ENCODE results near the gene CDS2. TPM values are rescaled to one million over a fixed set of nuclear protein-coding genes. Genes with fewer than 3 reads are reported as not detected.

Gene CDS2
- total RNA-seq, 1 experiment from 2014 or later = 26.3 TPM

GRCh38 chr20:5181958-5182357 is 55.1 kb downstream of the CDS2 start:
- Mint-ChIP-seq H3K36me3 (ENCODE audit: insufficient read depth, unreplicated experiment) (peaks cover 36% of the 10 kb centered on the region), H3K27me3 (ENCODE audit: insufficient read depth, unreplicated experiment) (no peaks in the 10 kb centered on the region), H3K4me3 (ENCODE audit: unreplicated experiment) (no peak overlapping the region), H3K4me1 (ENCODE audit: insufficient read depth, unreplicated experiment) (no peaks in the 10 kb centered on the region), H3K27ac (ENCODE audit: low read depth, unreplicated experiment) (no peak overlapping the region), H3K9me3 (ENCODE audit: unreplicated experiment) (no peaks in the 10 kb centered on the region)
- ChIA-PET CTCF (interaction anchor here (0.6 to 6.3 kb wide), 5 partner anchors 10 to 55 kb away, joined by 3 to 65 read pairs (median 7); partner anchors contain the start of gene CDS2), POLR2A (no interaction called here)
- intact Hi-C loops (cut with micrococcal nuclease) = no loop called here
- TF ChIP-seq, protein P1, sequence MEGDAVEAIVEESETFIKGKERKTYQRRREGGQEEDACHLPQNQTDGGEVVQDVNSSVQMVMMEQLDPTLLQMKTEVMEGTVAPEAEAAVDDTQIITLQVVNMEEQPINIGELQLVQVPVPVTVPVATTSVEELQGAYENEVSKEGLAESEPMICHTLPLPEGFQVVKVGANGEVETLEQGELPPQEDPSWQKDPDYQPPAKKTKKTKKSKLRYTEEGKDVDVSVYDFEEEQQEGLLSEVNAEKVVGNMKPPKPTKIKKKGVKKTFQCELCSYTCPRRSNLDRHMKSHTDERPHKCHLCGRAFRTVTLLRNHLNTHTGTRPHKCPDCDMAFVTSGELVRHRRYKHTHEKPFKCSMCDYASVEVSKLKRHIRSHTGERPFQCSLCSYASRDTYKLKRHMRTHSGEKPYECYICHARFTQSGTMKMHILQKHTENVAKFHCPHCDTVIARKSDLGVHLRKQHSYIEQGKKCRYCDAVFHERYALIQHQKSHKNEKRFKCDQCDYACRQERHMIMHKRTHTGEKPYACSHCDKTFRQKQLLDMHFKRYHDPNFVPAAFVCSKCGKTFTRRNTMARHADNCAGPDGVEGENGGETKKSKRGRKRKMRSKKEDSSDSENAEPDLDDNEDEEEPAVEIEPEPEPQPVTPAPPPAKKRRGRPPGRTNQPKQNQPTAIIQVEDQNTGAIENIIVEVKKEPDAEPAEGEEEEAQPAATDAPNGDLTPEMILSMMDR (IDR thresholded peaks at IDR 0.05; ENCODE audit: unreplicated experiment) = no peak
- DNase-seq (ENCODE audit: unreplicated experiment) = no peak
- BruUV-seq (replicated peaks) = no TSS peak

- TF ChIP-seq, protein P1 (IDR thresholded peaks at IDR 0.05; ENCODE audit: unreplicated experiment) = no peak
- CTCF ChIA-PET = interaction anchor here (0.6 to 6.3 kb wide), 4 partner anchors 9 to 55 kb away, joined by 3 to 65 read pairs (median 12); partner anchors contain the start of gene CDS2
- H3K27ac Mint-ChIP-seq (ENCODE audit: low read depth, unreplicated experiment) = no peak overlapping the region
- H3K9me3 Mint-ChIP-seq (ENCODE audit: unreplicated experiment) = no peaks in the 10 kb centered on the region
- POLR2A ChIA-PET = no interaction called here
- no TSS peak for BruUV-seq (replicated peaks)
- H3K4me3 Mint-ChIP-seq (ENCODE audit: unreplicated experiment) = no peak overlapping the region
- DNase-seq (ENCODE audit: unreplicated experiment) = no peak
- H3K4me1 Mint-ChIP-seq (ENCODE audit: insufficient read depth, unreplicated experiment) = no peaks in the 10 kb centered on the region
- H3K36me3 Mint-ChIP-seq (ENCODE audit: insufficient read depth, unreplicated experiment) = peaks cover 42% of the 10 kb centered on the region
- intact Hi-C loops (cut with micrococcal nuclease) = no loop called here
- H3K27me3 Mint-ChIP-seq (ENCODE audit: insufficient read depth, unreplicated experiment) = no peaks in the 10 kb centered on the region
These were observed 55.9 kb downstream of the CDS2 start for GRCh38 chr20:5182615-5183254.

DNA sequence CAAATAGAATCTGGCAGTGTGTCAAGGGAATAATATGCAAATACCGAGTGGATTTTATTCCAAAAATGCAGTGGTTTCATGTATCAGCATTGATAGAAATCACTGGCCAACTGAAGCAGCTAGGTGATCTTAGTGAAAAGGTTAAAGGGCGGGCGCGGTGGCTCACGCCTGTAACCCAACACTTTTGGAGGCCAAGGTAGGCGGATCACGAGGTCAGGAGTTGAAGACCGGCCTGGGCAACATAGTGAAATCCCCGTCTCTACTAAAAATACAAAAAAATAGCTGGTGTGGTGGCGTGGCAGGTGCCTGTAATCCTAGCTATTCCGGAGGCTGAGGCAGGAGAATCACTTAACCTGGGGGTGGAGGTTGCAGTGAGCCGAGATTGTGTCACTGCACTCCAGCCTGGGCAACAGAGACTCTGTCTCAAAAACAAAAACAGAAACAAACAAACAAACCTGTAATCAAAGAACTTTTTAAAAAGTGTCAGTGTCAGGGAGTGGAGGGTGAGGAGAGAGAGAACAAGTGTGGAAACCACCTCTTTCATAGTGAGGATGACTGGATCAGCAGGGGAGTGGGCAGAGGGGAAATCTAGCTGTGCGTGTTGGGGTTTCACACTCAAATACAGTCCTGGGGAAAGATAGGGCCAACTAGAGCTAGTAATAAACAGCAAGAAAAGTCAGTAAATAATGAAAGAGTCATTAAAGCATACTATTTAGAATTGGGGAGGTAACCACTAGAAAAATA is 57.1 kb downstream of the CDS2 start:
- H3K36me3 Mint-ChIP-seq (ENCODE audit: insufficient read depth, unreplicated experiment) = peaks cover 46% of the 10 kb centered on the region
- DNase-seq (ENCODE audit: unreplicated experiment) = no peak
- POLR2A ChIA-PET = no interaction called here

DNA sequence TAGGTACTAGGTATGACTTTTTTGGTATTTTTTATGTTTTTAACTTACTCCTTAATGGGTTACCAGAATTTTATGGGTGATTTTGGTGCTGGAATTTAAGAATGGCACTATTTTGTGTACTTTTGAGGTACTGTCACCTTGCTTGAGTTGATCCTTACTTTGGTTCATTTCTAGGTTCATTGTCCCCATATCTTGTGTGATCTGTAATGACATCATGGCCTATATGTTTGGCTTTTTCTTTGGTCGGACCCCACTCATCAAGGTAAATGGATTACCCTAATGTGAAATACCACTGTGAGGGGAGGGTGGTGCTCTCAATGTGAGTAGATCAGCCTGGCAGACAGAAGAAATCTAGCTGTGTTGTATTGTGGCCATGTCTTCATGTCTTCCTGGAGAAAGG is 57.9 kb downstream of the CDS2 start:
- TF ChIP-seq, protein P1 (IDR thresholded peaks at IDR 0.05; ENCODE audit: unreplicated experiment) = no peak

More for the DNA sequence above, 57.1 kb downstream of the CDS2 start:
- no peak overlapping the region for H3K27ac Mint-ChIP-seq (ENCODE audit: low read depth, unreplicated experiment)
- H3K9me3 Mint-ChIP-seq (ENCODE audit: unreplicated experiment) = no peaks in the 10 kb centered on the region
- H3K4me3 Mint-ChIP-seq (ENCODE audit: unreplicated experiment) = no peak overlapping the region
- intact Hi-C loops (cut with micrococcal nuclease) = no loop called here
- H3K27me3 Mint-ChIP-seq (ENCODE audit: insufficient read depth, unreplicated experiment) = no peaks in the 10 kb centered on the region
- CTCF ChIA-PET = interaction anchor here (3.7 to 6.3 kb wide), 3 partner anchors 8 to 57 kb away, joined by 18 to 65 read pairs (median 43); partner anchors contain the start of gene CDS2
- BruUV-seq (replicated peaks) = no TSS peak
- TF ChIP-seq, protein P1 (IDR thresholded peaks at IDR 0.05; ENCODE audit: unreplicated experiment) = no peak
- H3K4me1 Mint-ChIP-seq (ENCODE audit: insufficient read depth, unreplicated experiment) = no peaks in the 10 kb centered on the region

More for the DNA sequence above, 57.9 kb downstream of the CDS2 start:
- no TSS peak for BruUV-seq (replicated peaks)
- ChIA-PET CTCF (interaction anchor here (2.7 to 6.3 kb wide), 3 partner anchors 7 to 58 kb away, joined by 12 to 65 read pairs (median 43); partner anchors contain the start of gene CDS2), POLR2A (interaction anchor here (0.6 to 1.2 kb wide), 2 partner anchors 70 to 427 kb away, joined by 4 read pairs; no protein-coding TSS in a partner anchor)
- Mint-ChIP-seq H3K27me3 (ENCODE audit: insufficient read depth, unreplicated experiment) (no peaks in the 10 kb centered on the region), H3K36me3 (ENCODE audit: insufficient read depth, unreplicated experiment) (peaks cover 53% of the 10 kb centered on the region), H3K4me3 (ENCODE audit: unreplicated experiment) (no peak overlapping the region), H3K27ac (ENCODE audit: low read depth, unreplicated experiment) (no peak overlapping the region), H3K4me1 (ENCODE audit: insufficient read depth, unreplicated experiment) (no peaks in the 10 kb centered on the region), H3K9me3 (ENCODE audit: unreplicated experiment) (no peaks in the 10 kb centered on the region)
- intact Hi-C loops (cut with micrococcal nuclease) = no loop called here
- no peak for DNase-seq (ENCODE audit: unreplicated experiment)

Data from MCF 10A (cell line).